Type B pancreatic cell (in vitro differentiated cells): Measurements from ENCODE around the gene KCNQ5. TPM values are rescaled to one million over a fixed set of nuclear protein-coding genes. Genes with fewer than 3 reads are reported as not detected.

Experiments used
- DNase-seq: peaks from one replicate; pipeline ENCODE4 v3.0.0; 2021; ENCODE audit warnings: mixed read lengths; ENCODE audit not compliant: unreplicated experiment; ENCODE audit errors: extremely low spot score
- H3K27ac Mint-ChIP-seq: 2 replicates; pipeline ENCODE4 v1.8.0; 2021; ENCODE audit warnings: mild to moderate bottlenecking, mixed read lengths
- H3K27me3 Mint-ChIP-seq: 2 replicates; pipeline ENCODE4 v1.8.0; 2021; ENCODE audit warnings: mixed read lengths
- H3K36me3 Mint-ChIP-seq: 2 replicates; pipeline ENCODE4 v1.8.0; 2021; ENCODE audit warnings: mixed read lengths
- H3K4me1 Mint-ChIP-seq: one replicate; pipeline ENCODE4 v1.8.0; 2021; ENCODE audit warnings: mixed read lengths; ENCODE audit not compliant: unreplicated experiment
- H3K4me3 Mint-ChIP-seq: 2 replicates; pipeline ENCODE4 v1.8.0; 2021; ENCODE audit warnings: mild to moderate bottlenecking, mixed read lengths
- H3K9me3 Mint-ChIP-seq: 2 replicates; pipeline ENCODE4 v1.8.0; 2021; ENCODE audit warnings: mixed read lengths
- CTCF ChIP-seq: fragments of 200-600 bp; sonication (generic); conservative IDR thresholded peaks from 2 replicates; pipeline ENCODE4 v1.5.0; 2021; ENCODE audit warnings: antibody characterized with exemption, mild to moderate bottlenecking
- total RNA-seq: library from RNA; stranded (reverse); gene quantifications from 2 replicates; pipeline ENCODE4 v1.2.1, GENCODE V29; 2021; ENCODE audit warnings: low replicate concordance

The KCNQ5 gene
- total RNA-seq, 1 donor from 2014 or later = 1.7 TPM

GRCh38 chr6:72733045-72733444 lies 111.2 kb downstream of the KCNQ5 start:
- no peaks in the 10 kb centered on the region for H3K4me1 Mint-ChIP-seq
- TF ChIP-seq CTCF = no peak
- no peaks in the 10 kb centered on the region for H3K9me3 Mint-ChIP-seq
- DNase-seq = no peak
- no peaks in the 10 kb centered on the region for H3K27me3 Mint-ChIP-seq
- no peaks in the 10 kb centered on the region for H3K36me3 Mint-ChIP-seq
- no peak overlapping the region for H3K4me3 Mint-ChIP-seq
- H3K27ac Mint-ChIP-seq = no peak overlapping the region

GRCh38 chr6:72738091-72738490 lies 116.2 kb downstream of the KCNQ5 start:
- Mint-ChIP-seq H3K36me3 (no peaks in the 10 kb centered on the region), H3K27me3 (no peaks in the 10 kb centered on the region)

GRCh38 chr6:72739368-72739779 lies 117.5 kb downstream of the KCNQ5 start:
- Mint-ChIP-seq H3K27me3 (no peaks in the 10 kb centered on the region), H3K9me3 (no peaks in the 10 kb centered on the region), H3K4me3 (no peak overlapping the region), H3K27ac (no peak overlapping the region), H3K4me1 (no peaks in the 10 kb centered on the region), H3K36me3 (no peaks in the 10 kb centered on the region)
- no peak for DNase-seq
- no peak for TF ChIP-seq CTCF

More at GRCh38 chr6:72738091-72738490, 116.2 kb downstream of the KCNQ5 start:
- H3K4me1 Mint-ChIP-seq = no peaks in the 10 kb centered on the region
- no peak for DNase-seq
- no peak for TF ChIP-seq CTCF
- no peaks in the 10 kb centered on the region for H3K9me3 Mint-ChIP-seq
- no peak overlapping the region for H3K27ac Mint-ChIP-seq
- H3K4me3 Mint-ChIP-seq = no peak overlapping the region

- Mint-ChIP-seq H3K27ac (no peak overlapping the region), H3K27me3 (no peaks in the 10 kb centered on the region), H3K9me3 (no peaks in the 10 kb centered on the region), H3K4me3 (no peak overlapping the region), H3K4me1 (no peaks in the 10 kb centered on the region), H3K36me3 (no peaks in the 10 kb centered on the region)
- no peak for TF ChIP-seq CTCF
- DNase-seq = no peak
Measured at GRCh38 chr6:72740135-72740534, 118.3 kb downstream of the KCNQ5 start.

- Mint-ChIP-seq H3K4me1 (peaks cover under 1% of the 10 kb centered on the region), H3K4me3 (no peak overlapping the region), H3K9me3 (no peaks in the 10 kb centered on the region), H3K36me3 (no peaks in the 10 kb centered on the region), H3K27ac (no peak overlapping the region), H3K27me3 (no peaks in the 10 kb centered on the region)
- no peak for TF ChIP-seq CTCF
- DNase-seq = no peak
Measured at GRCh38 chr6:72741083-72741482, 119.2 kb downstream of the KCNQ5 start.

- DNase-seq = no peak
- Mint-ChIP-seq H3K27ac (no peak overlapping the region), H3K4me1 (peaks cover 5% of the 10 kb centered on the region), H3K36me3 (no peaks in the 10 kb centered on the region), H3K4me3 (no peak overlapping the region), H3K9me3 (no peaks in the 10 kb centered on the region), H3K27me3 (no peaks in the 10 kb centered on the region)
- TF ChIP-seq CTCF = no peak
Measured at GRCh38 chr6:72742001-72742673, 120.3 kb downstream of the KCNQ5 start.
